GM10248 (cell line): ENCODE data around the gene BRWD1.

Experiments
- CTCF ChIA-PET: fragments of 300-600 bp; sonication (Branson Sonifier 250); formaldehyde crosslinking; extraction: SDS; loops from one replicate; lab custom pipeline; 2021; ENCODE audit warnings: antibody characterized with exemption; lab: Yijun Ruan, JAX
- POLR2A ChIA-PET: fragments of 350-650 bp; sonication (Branson Sonifier 250); formaldehyde crosslinking; extraction: SDS; loops from one replicate; lab custom pipeline; 2020; ENCODE audit warnings: antibody characterized with exemption; lab: Yijun Ruan, JAX
- DNase-seq: peaks from one replicate; pipeline ENCODE4 v3.0.0; 2012; ENCODE audit errors: extremely low spot score
- CTCF ChIP-seq: IDR thresholded peaks from 2 replicates; pipeline ENCODE4 v1.5.1; 2012; ENCODE audit warnings: mild to moderate bottlenecking, low read depth; ENCODE audit errors: extremely low read depth, missing control alignments, control extremely low read depth

Gene BRWD1

DNA sequence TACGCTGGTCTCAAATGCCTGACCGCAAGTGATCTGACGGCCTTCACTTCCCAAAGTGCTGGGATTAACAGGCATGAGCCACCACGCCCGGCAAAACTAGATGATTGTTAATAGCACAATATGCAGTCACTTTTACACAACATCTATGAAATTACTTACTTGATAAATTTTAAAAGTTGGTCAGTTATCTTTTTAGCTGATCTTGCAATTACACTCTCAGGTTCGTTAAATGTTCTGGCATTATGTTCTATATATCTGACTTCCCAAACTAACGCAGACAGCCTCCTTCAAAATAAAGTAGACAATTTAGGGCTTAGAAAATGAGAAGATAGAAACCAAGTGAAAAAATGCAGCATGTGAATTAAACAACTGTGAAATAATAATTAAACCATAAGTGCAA, 98.4 kb downstream of the BRWD1 start:
- DNase-seq = no peak
- TF ChIP-seq CTCF = no peak
- ChIA-PET CTCF (no interaction called here), POLR2A (no interaction called here)

GRCh38 chr21:39209334-39209688, 104.1 kb downstream of the BRWD1 start:
- CTCF ChIA-PET = no interaction called here
- POLR2A ChIA-PET = no interaction called here
- TF ChIP-seq CTCF = no peak
- no peak for DNase-seq

GRCh38 chr21:39208624-39209333, 104.7 kb downstream of the BRWD1 start:
- DNase-seq = no peak
- ChIA-PET CTCF (no interaction called here), POLR2A (no interaction called here)
- no peak for TF ChIP-seq CTCF

DNA sequence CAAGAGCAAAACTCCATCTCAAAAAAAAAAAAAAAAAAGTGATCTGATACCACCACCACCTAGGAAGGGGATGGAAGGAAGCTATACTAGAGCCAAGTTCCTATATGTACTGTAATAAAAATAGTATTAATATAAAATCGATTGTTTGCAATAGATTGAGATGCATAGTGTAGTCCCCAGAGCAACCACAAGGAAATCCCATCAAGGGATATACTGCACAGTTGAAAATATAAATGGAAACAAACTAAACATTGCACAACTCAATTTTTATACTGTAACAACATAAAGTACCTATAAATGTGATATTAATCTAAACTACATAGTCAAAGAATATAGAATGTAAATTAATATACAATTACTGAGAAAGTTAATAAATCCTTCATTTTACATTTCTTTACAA, 109.3 kb downstream of the BRWD1 start:
- no peak for DNase-seq
- POLR2A ChIA-PET = no interaction called here
- CTCF ChIA-PET = interaction anchor here (2.4 kb wide), 1 partner anchor 15 kb away, joined by 11 read pairs; no protein-coding TSS in a partner anchor
- TF ChIP-seq CTCF = no peak

DNA sequence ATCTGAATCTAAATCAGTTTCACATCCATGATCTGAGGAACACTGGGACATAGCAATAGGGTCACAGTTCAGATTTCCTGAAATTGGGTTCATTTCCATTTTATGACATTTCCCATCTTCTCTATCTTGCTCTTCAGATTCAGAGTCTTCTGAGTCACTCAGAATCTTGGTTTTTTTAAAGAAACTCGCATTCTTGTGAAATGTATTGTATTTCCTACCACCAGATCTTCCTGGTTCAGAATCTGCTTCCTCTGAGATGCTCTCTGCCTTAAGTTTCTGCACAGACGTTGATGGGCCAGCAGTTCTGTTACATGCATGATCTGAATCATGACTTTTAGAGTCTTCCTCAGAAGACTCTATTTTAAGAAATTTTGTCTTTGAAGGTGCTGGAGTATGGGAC, 114.6 kb downstream of the BRWD1 start:
- CTCF ChIA-PET = interaction anchor here (1.5 kb wide), 1 partner anchor 21 kb away, joined by 3 read pairs; no protein-coding TSS in a partner anchor
- POLR2A ChIA-PET = no interaction called here
- no peak for DNase-seq
- no peak for TF ChIP-seq CTCF

- CTCF ChIA-PET = interaction anchor here (1.1 to 1.6 kb wide), 4 partner anchors 8 to 86 kb away, joined by 3 read pairs; no protein-coding TSS in a partner anchor
- POLR2A ChIA-PET = no interaction called here
- no peak for DNase-seq
- no peak for TF ChIP-seq CTCF
These were observed 115.8 kb downstream of the BRWD1 start for GRCh38 chr21:39197448-39198233.
